ENCODE data around the gene B3GAT1.

B3GAT1 gene

GRCh38 chr11:134372961-134373360, 39.1 kb downstream of the B3GAT1 start:
- DNase-seq (ENCODE audit: low read depth, low spot score): no peak

GRCh38 chr11:134372536-134372935, 39.5 kb downstream of the B3GAT1 start:
- DNase-seq (ENCODE audit: low read depth, low spot score): no peak

- no peak for DNase-seq (ENCODE audit: low read depth, low spot score)
Observed at GRCh38 chr11:134371436-134372185, 40.4 kb downstream of the B3GAT1 start.

- no peak for DNase-seq (ENCODE audit: low read depth, low spot score)
Observed at GRCh38 chr11:134370526-134371435, 41.3 kb downstream of the B3GAT1 start.

GRCh38 chr11:134369656-134370525, 42.2 kb downstream of the B3GAT1 start:
- no peak for DNase-seq (ENCODE audit: low read depth, low spot score)

- no peak for DNase-seq (ENCODE audit: low read depth, low spot score)
Observed at GRCh38 chr11:134367781-134368180, 44.3 kb downstream of the B3GAT1 start.

- DNase-seq (ENCODE audit: low read depth, low spot score): no peak
Observed at GRCh38 chr11:134366254-134366653, 45.8 kb downstream of the B3GAT1 start.

GRCh38 chr11:134365011-134365925, 46.8 kb downstream of the B3GAT1 start:
- no peak for DNase-seq (ENCODE audit: low read depth, low spot score)

- DNase-seq (ENCODE audit: low read depth, low spot score): no peak
Observed at GRCh38 chr11:134364261-134364660, 47.8 kb downstream of the B3GAT1 start.

GRCh38 chr11:134363592-134363991, 48.5 kb downstream of the B3GAT1 start:
- no peak for DNase-seq (ENCODE audit: low read depth, low spot score)

GRCh38 chr11:134363161-134363560, 48.9 kb downstream of the B3GAT1 start:
- no peak for DNase-seq (ENCODE audit: low read depth, low spot score)

- DNase-seq (ENCODE audit: low read depth, low spot score): no peak
Observed at GRCh38 chr11:134362192-134362901, 49.7 kb downstream of the B3GAT1 start.

GRCh38 chr11:134361661-134362060, 50.4 kb downstream of the B3GAT1 start:
- no peak for DNase-seq (ENCODE audit: low read depth, low spot score)

GRCh38 chr11:134360050-134360835, 51.8 kb downstream of the B3GAT1 start:
- DNase-seq (ENCODE audit: low read depth, low spot score): peak; percentile 9

- DNase-seq (ENCODE audit: low read depth, low spot score): no peak
Observed at GRCh38 chr11:134359646-134360045, 52.4 kb downstream of the B3GAT1 start.

GRCh38 chr11:134358856-134359490, 53.1 kb downstream of the B3GAT1 start:
- no peak for DNase-seq (ENCODE audit: low read depth, low spot score)

GRCh38 chr11:134358165-134358855, 53.7 kb downstream of the B3GAT1 start:
- DNase-seq (ENCODE audit: low read depth, low spot score): no peak

- no peak for DNase-seq (ENCODE audit: low read depth, low spot score)
Observed at GRCh38 chr11:134357545-134357839, 54.5 kb downstream of the B3GAT1 start.

Data from smooth muscle cell of the brain vasculature (primary cell).